K562 (cell line): ENCODE results near the gene GRM2.

Source experiments
- BRF1 ChIP-seq: IDR thresholded peaks from 3 replicates; pipeline ENCODE4 v1.6.1; 2011; ENCODE audit warnings: borderline replicate concordance, mild to moderate bottlenecking; ENCODE audit not compliant: insufficient read length; ENCODE audit errors: extremely low read depth
- IRF2 ChIP-seq: sonication (generic); formaldehyde crosslinking; IDR thresholded peaks from 2 replicates; pipeline ENCODE4 v1.8.1; 2022; ENCODE audit warnings: mild to moderate bottlenecking, missing genetic modification reagents
- PHF8 ChIP-seq: fragments of 200-600 bp; sonication (generic); IDR thresholded peaks from 2 replicates; pipeline ENCODE4 v1.6.1; 2012; ENCODE audit warnings: mixed run types, mild to moderate bottlenecking, inconsistent platforms, low read length, moderate library complexity, borderline replicate concordance
- TCF7 ChIP-seq: sonication (generic); IDR thresholded peaks from 2 replicates; pipeline ENCODE4 v1.6.1; 2016; ENCODE audit warnings: antibody characterized with exemption, borderline replicate concordance
- ZKSCAN1 ChIP-seq: fragments of 150-350 bp; IDR thresholded peaks from 2 replicates; pipeline ENCODE4 v1.6.1; 2016; ENCODE audit warnings: low read depth, low read length
- ZNF707 ChIP-seq: fragments of 250-450 bp; sonication (Bioruptor Pico); conservative IDR thresholded peaks from 2 replicates; pipeline ENCODE4 v1.8.0; 2022; ENCODE audit warnings: inconsistent platforms, mild to moderate bottlenecking, moderate library complexity
- TF ChIP-seq, protein P1 (sequence below), 3 experiments: IDR thresholded peaks in 2 of 3; conservative IDR thresholded peaks in 1 of 3; 2 replicates each; pipeline ENCODE4 v1.5.1; 2011 to 2012; ENCODE audit warnings: low read length in 3 of 3, mild to moderate bottlenecking in 3 of 3, control low read depth in 2 of 3, improper control_type of control experiment in 1 of 3, inconsistent platforms in 1 of 3, low read depth in 1 of 3, mixed read lengths in 1 of 3, moderate library complexity in 1 of 3; ENCODE audit not compliant: insufficient read depth in 2 of 3
- TF ChIP-seq, protein P2 (sequence below): fragments of 250-450 bp; sonication (Bioruptor Pico); IDR thresholded peaks from 2 replicates; pipeline ENCODE4 v1.8.0; 2021; ENCODE audit warnings: moderate library complexity, mild to moderate bottlenecking, inconsistent platforms

- TF ChIP-seq PHF8 (no peak), IRF2 (CRISPR knock-in tag) (no peak), BRF1 (no peak), ZNF707 (CRISPR knock-in tag) (no peak), TCF7 (no peak), ZKSCAN1 (no peak)
- TF ChIP-seq, protein P1, sequence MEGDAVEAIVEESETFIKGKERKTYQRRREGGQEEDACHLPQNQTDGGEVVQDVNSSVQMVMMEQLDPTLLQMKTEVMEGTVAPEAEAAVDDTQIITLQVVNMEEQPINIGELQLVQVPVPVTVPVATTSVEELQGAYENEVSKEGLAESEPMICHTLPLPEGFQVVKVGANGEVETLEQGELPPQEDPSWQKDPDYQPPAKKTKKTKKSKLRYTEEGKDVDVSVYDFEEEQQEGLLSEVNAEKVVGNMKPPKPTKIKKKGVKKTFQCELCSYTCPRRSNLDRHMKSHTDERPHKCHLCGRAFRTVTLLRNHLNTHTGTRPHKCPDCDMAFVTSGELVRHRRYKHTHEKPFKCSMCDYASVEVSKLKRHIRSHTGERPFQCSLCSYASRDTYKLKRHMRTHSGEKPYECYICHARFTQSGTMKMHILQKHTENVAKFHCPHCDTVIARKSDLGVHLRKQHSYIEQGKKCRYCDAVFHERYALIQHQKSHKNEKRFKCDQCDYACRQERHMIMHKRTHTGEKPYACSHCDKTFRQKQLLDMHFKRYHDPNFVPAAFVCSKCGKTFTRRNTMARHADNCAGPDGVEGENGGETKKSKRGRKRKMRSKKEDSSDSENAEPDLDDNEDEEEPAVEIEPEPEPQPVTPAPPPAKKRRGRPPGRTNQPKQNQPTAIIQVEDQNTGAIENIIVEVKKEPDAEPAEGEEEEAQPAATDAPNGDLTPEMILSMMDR (IDR thresholded peaks at IDR 0.05 in 2 of 3, conservative IDR thresholded peaks at IDR 0.05 in 1 of 3; ENCODE audit: insufficient read depth in 2 of 3, low read depth in 1 of 3, low read length in 3 of 3) = no peak
- TF ChIP-seq, protein P2, sequence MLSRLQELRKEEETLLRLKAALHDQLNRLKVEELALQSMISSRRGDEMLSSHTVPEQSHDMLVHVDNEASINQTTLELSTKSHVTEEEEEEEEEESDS (CRISPR knock-in tag) = no peak
Observed at GRCh38 chr3:51668756-51669155, 38.1 kb upstream of the GRM2 start.
